ENCODE measurements around the gene CDCA7L.

Gene CDCA7L

GRCh38 chr7:21903020-21903786, 42.5 kb downstream of the CDCA7L start:
- TF ChIP-seq RAD21 (IDR thresholded peaks at IDR 0.05; ENCODE audit: low read depth) (no peak), TCF12 (IDR thresholded peaks at IDR 0.05; ENCODE audit: low read depth) (no peak), FOXM1 (IDR thresholded peaks at IDR 0.05; ENCODE audit: borderline replicate concordance, low read depth) (no peak), EGR1 (IDR thresholded peaks at IDR 0.05) (no peak), TEAD4 (IDR thresholded peaks at IDR 0.05) (no peak), ZBTB7A (IDR thresholded peaks at IDR 0.05; ENCODE audit: low read depth) (no peak), CREB1 (IDR thresholded peaks at IDR 0.05; ENCODE audit: low read depth) (no peak), NFIC (IDR thresholded peaks at IDR 0.05) (no peak), YY1 (IDR thresholded peaks at IDR 0.05; ENCODE audit: low read depth) (no peak), USF1 (IDR thresholded peaks at IDR 0.05) (no peak), EP300 (IDR thresholded peaks at IDR 0.05; ENCODE audit: borderline replicate concordance) (no peak), TAF1 (IDR thresholded peaks at IDR 0.05; ENCODE audit: low read depth) (no peak), CEBPB (IDR thresholded peaks at IDR 0.05) (no peak)
- TF ChIP-seq, protein P1, sequence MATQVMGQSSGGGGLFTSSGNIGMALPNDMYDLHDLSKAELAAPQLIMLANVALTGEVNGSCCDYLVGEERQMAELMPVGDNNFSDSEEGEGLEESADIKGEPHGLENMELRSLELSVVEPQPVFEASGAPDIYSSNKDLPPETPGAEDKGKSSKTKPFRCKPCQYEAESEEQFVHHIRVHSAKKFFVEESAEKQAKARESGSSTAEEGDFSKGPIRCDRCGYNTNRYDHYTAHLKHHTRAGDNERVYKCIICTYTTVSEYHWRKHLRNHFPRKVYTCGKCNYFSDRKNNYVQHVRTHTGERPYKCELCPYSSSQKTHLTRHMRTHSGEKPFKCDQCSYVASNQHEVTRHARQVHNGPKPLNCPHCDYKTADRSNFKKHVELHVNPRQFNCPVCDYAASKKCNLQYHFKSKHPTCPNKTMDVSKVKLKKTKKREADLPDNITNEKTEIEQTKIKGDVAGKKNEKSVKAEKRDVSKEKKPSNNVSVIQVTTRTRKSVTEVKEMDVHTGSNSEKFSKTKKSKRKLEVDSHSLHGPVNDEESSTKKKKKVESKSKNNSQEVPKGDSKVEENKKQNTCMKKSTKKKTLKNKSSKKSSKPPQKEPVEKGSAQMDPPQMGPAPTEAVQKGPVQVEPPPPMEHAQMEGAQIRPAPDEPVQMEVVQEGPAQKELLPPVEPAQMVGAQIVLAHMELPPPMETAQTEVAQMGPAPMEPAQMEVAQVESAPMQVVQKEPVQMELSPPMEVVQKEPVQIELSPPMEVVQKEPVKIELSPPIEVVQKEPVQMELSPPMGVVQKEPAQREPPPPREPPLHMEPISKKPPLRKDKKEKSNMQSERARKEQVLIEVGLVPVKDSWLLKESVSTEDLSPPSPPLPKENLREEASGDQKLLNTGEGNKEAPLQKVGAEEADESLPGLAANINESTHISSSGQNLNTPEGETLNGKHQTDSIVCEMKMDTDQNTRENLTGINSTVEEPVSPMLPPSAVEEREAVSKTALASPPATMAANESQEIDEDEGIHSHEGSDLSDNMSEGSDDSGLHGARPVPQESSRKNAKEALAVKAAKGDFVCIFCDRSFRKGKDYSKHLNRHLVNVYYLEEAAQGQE (IDR thresholded peaks at IDR 0.05; ENCODE audit: low read depth): no peak
- TF ChIP-seq, protein P2, sequence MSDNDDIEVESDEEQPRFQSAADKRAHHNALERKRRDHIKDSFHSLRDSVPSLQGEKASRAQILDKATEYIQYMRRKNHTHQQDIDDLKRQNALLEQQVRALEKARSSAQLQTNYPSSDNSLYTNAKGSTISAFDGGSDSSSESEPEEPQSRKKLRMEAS (IDR thresholded peaks at IDR 0.05): no peak

GRCh38 chr7:21902240-21902639, 43.5 kb downstream of the CDCA7L start:
- no peak for TF ChIP-seq EP300 (IDR thresholded peaks at IDR 0.05; ENCODE audit: borderline replicate concordance)
- TF ChIP-seq, protein P2 (IDR thresholded peaks at IDR 0.05): no peak
- TF ChIP-seq YY1 (IDR thresholded peaks at IDR 0.05; ENCODE audit: low read depth): no peak
- TF ChIP-seq TAF1 (IDR thresholded peaks at IDR 0.05; ENCODE audit: low read depth): no peak

DNA sequence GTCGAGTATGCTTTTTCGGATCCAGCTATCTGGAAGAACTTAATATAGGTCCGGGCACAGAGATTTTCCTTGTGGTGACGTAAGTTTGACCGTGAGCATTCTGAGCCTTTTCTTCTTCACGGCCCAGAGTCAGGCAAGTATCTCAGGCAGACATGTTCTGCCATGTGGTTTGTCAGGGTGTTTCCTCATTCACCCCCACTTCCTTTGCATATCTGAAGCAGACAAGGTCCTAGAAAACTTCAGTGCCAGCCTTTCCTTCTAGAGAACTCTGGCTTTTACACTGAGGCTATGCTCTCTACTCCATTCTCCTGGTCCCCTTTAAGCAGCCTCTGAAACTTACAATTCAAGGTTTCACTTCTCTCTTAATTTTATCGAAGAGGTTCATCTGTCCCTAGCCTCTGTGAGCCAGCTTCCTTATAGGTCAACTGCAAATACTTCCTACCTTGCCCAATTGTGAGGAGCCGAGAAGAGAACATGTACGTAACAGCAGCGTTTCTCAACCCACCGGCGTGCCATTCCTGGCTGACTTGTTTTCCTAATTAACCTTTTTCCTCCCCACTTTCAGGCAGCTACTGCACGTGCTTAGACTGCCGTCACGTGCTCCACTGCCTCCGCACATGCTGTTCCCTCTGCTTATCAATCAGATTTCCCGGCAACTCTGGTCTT, 47.3 kb downstream of the CDCA7L start:
- TF ChIP-seq CEBPB (IDR thresholded peaks at IDR 0.05): no peak
- TF ChIP-seq, protein P2 (IDR thresholded peaks at IDR 0.05): no peak
- no peak for TF ChIP-seq ZBTB7A (IDR thresholded peaks at IDR 0.05; ENCODE audit: low read depth)
- TF ChIP-seq NFIC (IDR thresholded peaks at IDR 0.05): no peak
- no peak for TF ChIP-seq TCF12 (IDR thresholded peaks at IDR 0.05; ENCODE audit: low read depth)
- TF ChIP-seq YY1 (IDR thresholded peaks at IDR 0.05; ENCODE audit: low read depth): no peak
- no peak for TF ChIP-seq TAF1 (IDR thresholded peaks at IDR 0.05; ENCODE audit: low read depth)
- TF ChIP-seq EGR1 (IDR thresholded peaks at IDR 0.05): no peak
- TF ChIP-seq, protein P1 (IDR thresholded peaks at IDR 0.05; ENCODE audit: low read depth): no peak
- no peak for TF ChIP-seq RAD21 (IDR thresholded peaks at IDR 0.05; ENCODE audit: low read depth)
- no peak for TF ChIP-seq USF1 (IDR thresholded peaks at IDR 0.05)
- no peak for TF ChIP-seq CREB1 (IDR thresholded peaks at IDR 0.05; ENCODE audit: low read depth)

DNA sequence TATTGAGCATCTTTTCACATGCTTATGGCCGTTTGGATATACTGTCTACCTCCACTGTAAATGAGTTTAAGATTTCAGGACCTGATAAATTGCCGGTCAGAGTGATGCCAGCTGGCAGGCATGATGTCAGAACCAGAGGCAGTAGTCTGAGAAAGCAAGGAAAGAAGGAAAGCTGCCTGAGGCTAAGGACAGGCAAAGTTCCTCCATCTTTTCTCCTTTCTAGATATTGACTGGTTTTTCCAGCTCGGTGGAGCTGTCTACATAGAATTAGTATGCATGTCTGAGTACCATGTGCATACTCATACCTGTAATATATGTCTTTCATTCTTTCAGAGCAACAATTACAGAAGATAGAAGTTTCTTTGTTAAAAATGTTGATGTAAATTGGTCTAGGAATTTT, 52.3 kb downstream of the CDCA7L start:
- no peak for TF ChIP-seq NFIC (IDR thresholded peaks at IDR 0.05)

- TF ChIP-seq, protein P1 (IDR thresholded peaks at IDR 0.05; ENCODE audit: low read depth): no peak
- TF ChIP-seq CREB1 (IDR thresholded peaks at IDR 0.05; ENCODE audit: low read depth): no peak
- no peak for TF ChIP-seq YY1 (IDR thresholded peaks at IDR 0.05; ENCODE audit: low read depth)
Observed at GRCh38 chr7:21891291-21891690, 54.4 kb downstream of the CDCA7L start.

Measured in Ishikawa (cell line).